Lung (tissue), 12 donors: ENCODE results near the gene DPYSL5. TPM values are rescaled to one million over a fixed set of nuclear protein-coding genes. Genes with fewer than 3 reads are reported as not detected.

Source experiments
- ATAC-seq: fragments of 200-7000 bp; cut with Tn5 transposase; one replicate; pipeline ENCODE4 v1.9.1; 2020; ENCODE audit warnings: moderate number of reproducible peaks; ENCODE audit not compliant: insufficient read depth, low FRiP score
- DNase-seq, 3 donors: peaks; one replicate each; pipeline ENCODE4 v3.0.0-alpha.2; 2013 to 2017
- H3K27ac ChIP-seq, 2 donors: one replicate each; pipeline ENCODE4 v1.5.1; 2013; ENCODE audit warnings: mild to moderate bottlenecking in 2 of 2, moderate library complexity in 2 of 2, control low read depth in 1 of 2, inconsistent platforms in 1 of 2, low read depth in 1 of 2, low read length in 1 of 2
- H3K27me3 ChIP-seq, 3 donors: one replicate each; pipeline ENCODE4 v1.5.1; 2013; ENCODE audit warnings: low read length in 2 of 3; ENCODE audit not compliant: control insufficient read depth in 3 of 3, insufficient read depth in 3 of 3
- H3K36me3 ChIP-seq, 4 donors: one replicate each; pipeline ENCODE4 v1.5.1; 2013; ENCODE audit warnings: low read length in 4 of 4, mild to moderate bottlenecking in 1 of 4, moderate library complexity in 1 of 4; ENCODE audit not compliant: control insufficient read depth in 4 of 4, insufficient read depth in 4 of 4
- H3K4me1 ChIP-seq, 5 donors: one replicate each; pipeline ENCODE4 v1.5.1; 2013; ENCODE audit warnings: low read length in 5 of 5, mild to moderate bottlenecking in 2 of 5, moderate library complexity in 1 of 5; ENCODE audit not compliant: control insufficient read depth in 5 of 5, insufficient read depth in 5 of 5
- H3K4me3 ChIP-seq: one replicate; pipeline ENCODE4 v1.5.1; 2013; ENCODE audit warnings: mild to moderate bottlenecking, control low read depth, moderate library complexity
- H3K9ac ChIP-seq, 2 donors: one replicate each; pipeline ENCODE4 v1.5.1; 2013; ENCODE audit warnings: low read length in 2 of 2, control low read depth in 1 of 2; ENCODE audit not compliant: insufficient read depth in 1 of 2
- H3K9me3 ChIP-seq, 4 donors: one replicate each; pipeline ENCODE4 v1.5.1; 2013; ENCODE audit warnings: low read length in 3 of 4, mild to moderate bottlenecking in 1 of 4, moderate library complexity in 1 of 4; ENCODE audit not compliant: control insufficient read depth in 4 of 4, insufficient read depth in 3 of 4
- WGBS, 2 donors: extraction: QIAGEN DNeasy Blood & Tissue Kit; methylation state at CpG; one replicate each; pipeline ENCODE4 v1.1.7; 2013; 5-methylcytosine and 5-hydroxymethylcytosine counted together
- polyA plus RNA-seq, 2 donors: library from polyadenylated mRNA; stranded (reverse); fragments of 200-250 nt; gene quantifications; one replicate each; pipeline ENCODE4 v1.2.1, GENCODE V29; 2013
- total RNA-seq, 2 donors: library from RNA; depleted of rRNA in 1 of 2; stranded (reverse); fragments of >200 nt in 1 of 2; gene quantifications; one replicate each; pipeline ENCODE4 v1.2.1, GENCODE V29; 2014 to 2021
- TF ChIP-seq, protein P1 (sequence below): IDR thresholded peaks from 2 replicates; pipeline ENCODE4 v1.5.1; 2012; ENCODE audit warnings: mild to moderate bottlenecking; ENCODE audit errors: control extremely low read depth, extremely low read depth
- donor health status: control.
- donor health status: control.
- donor health status: Bipolar disorder and iron deficiency.
- donor health status: healthy.
- donor health status: DM: yes; HTN: yes; CAD: no.

Gene DPYSL5
- total and polyA plus RNA-seq, 4 donors, result 0.09 TPM; not detected in 3

DNA sequence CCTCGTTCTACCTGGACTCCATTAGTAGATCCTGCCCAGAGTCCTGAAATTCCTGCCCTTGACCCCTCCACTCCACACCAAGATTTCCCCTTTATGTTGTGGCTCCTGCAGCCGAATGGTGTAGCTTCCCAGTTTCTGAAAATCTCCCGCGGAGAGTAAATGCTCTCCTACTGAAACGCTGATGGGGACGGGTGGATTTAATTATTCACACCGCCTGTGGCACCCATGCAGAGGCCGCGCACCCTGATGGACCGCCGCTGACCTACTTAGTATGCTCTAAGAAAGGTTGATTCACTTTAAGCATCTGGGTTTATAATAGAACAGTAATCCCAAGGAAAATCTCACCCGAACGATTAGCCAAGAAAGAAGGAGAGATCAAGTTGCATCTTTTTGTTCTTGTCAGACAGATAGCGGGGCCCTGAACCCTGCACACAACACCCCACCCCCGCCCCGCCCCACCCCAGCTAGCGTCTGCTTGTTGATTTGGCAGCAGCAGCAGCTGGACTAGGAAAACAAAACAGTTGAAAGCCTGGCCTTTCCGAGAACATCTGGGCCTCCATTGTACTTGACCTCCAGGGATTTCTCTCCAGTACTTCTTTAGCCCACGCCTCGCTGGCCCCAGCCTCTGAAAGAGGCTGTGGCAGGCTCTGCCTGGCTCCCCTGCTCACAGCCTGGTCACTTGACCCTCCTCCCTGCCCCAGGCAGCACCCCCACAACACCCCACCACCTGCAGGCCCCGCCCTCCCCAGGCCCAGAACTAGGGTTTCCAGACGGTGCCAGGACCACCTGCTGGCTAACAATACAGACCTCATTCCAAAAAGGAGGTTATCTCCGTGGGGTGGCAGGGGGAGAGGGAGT, 53.6 kb downstream of the DPYSL5 start:
- WGBS, 2 donors, result 64 to 80% methylated on average over 23 of the region's 23 CpGs

GRCh38 chr2:26903676-26904075, 55.7 kb downstream of the DPYSL5 start:
- ATAC-seq, result no peak
- Histone ChIP-seq H3K4me3 (no peak overlapping the region), H3K4me1 (no peaks in the 10 kb centered on the region), H3K9ac (no peak overlapping the region), H3K9me3 (peaks cover 0 to 2% (median 0%) of the 10 kb centered on the region in 4 donors), H3K27ac (no peak overlapping the region), H3K27me3 (no peaks in the 10 kb centered on the region), H3K36me3 (no peaks in the 10 kb centered on the region)
- TF ChIP-seq, protein P1, sequence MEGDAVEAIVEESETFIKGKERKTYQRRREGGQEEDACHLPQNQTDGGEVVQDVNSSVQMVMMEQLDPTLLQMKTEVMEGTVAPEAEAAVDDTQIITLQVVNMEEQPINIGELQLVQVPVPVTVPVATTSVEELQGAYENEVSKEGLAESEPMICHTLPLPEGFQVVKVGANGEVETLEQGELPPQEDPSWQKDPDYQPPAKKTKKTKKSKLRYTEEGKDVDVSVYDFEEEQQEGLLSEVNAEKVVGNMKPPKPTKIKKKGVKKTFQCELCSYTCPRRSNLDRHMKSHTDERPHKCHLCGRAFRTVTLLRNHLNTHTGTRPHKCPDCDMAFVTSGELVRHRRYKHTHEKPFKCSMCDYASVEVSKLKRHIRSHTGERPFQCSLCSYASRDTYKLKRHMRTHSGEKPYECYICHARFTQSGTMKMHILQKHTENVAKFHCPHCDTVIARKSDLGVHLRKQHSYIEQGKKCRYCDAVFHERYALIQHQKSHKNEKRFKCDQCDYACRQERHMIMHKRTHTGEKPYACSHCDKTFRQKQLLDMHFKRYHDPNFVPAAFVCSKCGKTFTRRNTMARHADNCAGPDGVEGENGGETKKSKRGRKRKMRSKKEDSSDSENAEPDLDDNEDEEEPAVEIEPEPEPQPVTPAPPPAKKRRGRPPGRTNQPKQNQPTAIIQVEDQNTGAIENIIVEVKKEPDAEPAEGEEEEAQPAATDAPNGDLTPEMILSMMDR, result no peak
- 84 to 85% methylated on average over 5 of the region's 5 CpGs for WGBS, 2 donors
- DNase-seq, result no peak

More for the DNA sequence above, 53.6 kb downstream of the DPYSL5 start:
- Histone ChIP-seq H3K4me1 (no peaks in the 10 kb centered on the region), H3K27me3 (no peaks in the 10 kb centered on the region), H3K9me3 (peaks cover 0 to 2% (median 0%) of the 10 kb centered on the region in 4 donors), H3K9ac (no peak overlapping the region), H3K36me3 (no peaks in the 10 kb centered on the region), H3K4me3 (no peak overlapping the region), H3K27ac (no peak overlapping the region)
- TF ChIP-seq, protein P1, result no peak
- DNase-seq (peak in 1 of 3 donors; percentile 27), ATAC-seq (no peak)

DNA sequence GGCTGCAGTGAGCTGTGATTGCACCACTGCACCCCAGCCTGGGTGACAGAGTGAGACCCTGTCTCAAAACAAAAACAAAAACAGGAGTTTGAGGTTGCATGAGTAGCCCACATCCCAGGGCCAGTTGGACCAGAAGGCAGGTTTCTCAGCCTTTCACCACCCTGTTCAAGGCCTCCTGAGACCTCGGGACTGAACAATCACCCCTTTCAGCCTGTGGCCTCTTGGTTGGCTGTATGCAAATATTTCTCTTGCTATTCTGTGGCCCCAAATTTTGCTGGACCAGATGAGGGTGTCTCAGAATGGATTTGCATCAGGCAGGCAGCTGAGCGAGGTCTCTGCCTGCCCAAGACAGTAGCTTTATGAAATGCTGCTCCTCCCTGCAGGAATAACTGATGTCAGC, 56.9 kb downstream of the DPYSL5 start:
- H3K4me3 ChIP-seq, result no peak overlapping the region
- WGBS, 2 donors, result 86 to 93% methylated on average over 2 of the region's 2 CpGs
- H3K36me3 ChIP-seq, result no peaks in the 10 kb centered on the region
- no peaks in the 10 kb centered on the region for H3K4me1 ChIP-seq
- peaks cover 0 to 2% (median 0%) of the 10 kb centered on the region in 4 donors for H3K9me3 ChIP-seq
- no peak overlapping the region for H3K27ac ChIP-seq
- H3K9ac ChIP-seq, result no peak overlapping the region
- TF ChIP-seq, protein P1, result no peak
- no peaks in the 10 kb centered on the region for H3K27me3 ChIP-seq
- ATAC-seq (no peak), DNase-seq (no peak)
